ENCODE data around the gene MKLN1.

MKLN1 gene

GRCh38 chr7:131524115-131524514 lies 196.4 kb downstream of the MKLN1 start:
- H3K9me3 ChIP-seq, result no peaks in the 10 kb centered on the region
- H3K4me1 ChIP-seq, result peaks cover 27% of the 10 kb centered on the region
- no peaks in the 10 kb centered on the region for H3K27me3 ChIP-seq
- no peak overlapping the region for H3K4me2 ChIP-seq
- TF ChIP-seq Cebpa-rat (IDR thresholded peaks at IDR 0.05), result no peak
- H3K27ac ChIP-seq, result no peak overlapping the region
- 0 out of 2 replicates have a peak, but pooled peaks cover under 1% of the 10 kb centered on the region for H4K20me1 ChIP-seq
- no peaks in the 10 kb centered on the region for H3K36me3 ChIP-seq
- no peak overlapping the region for H3K4me3 ChIP-seq
- H3K9ac ChIP-seq, result no peak overlapping the region

GRCh38 chr7:131524703-131525102 lies 197.0 kb downstream of the MKLN1 start:
- Histone ChIP-seq H3K4me3 (no peak overlapping the region), H3K36me3 (no peaks in the 10 kb centered on the region), H3K4me2 (no peak overlapping the region), H4K20me1 (0 out of 2 replicates have a peak, but pooled peaks cover 6% of the 10 kb centered on the region), H3K9me3 (no peaks in the 10 kb centered on the region), H3K27ac (no peak overlapping the region), H3K9ac (no peak overlapping the region), H3K27me3 (no peaks in the 10 kb centered on the region), H3K4me1 (peaks cover 33% of the 10 kb centered on the region)
- no peak for TF ChIP-seq Cebpa-rat (IDR thresholded peaks at IDR 0.05)

DNA sequence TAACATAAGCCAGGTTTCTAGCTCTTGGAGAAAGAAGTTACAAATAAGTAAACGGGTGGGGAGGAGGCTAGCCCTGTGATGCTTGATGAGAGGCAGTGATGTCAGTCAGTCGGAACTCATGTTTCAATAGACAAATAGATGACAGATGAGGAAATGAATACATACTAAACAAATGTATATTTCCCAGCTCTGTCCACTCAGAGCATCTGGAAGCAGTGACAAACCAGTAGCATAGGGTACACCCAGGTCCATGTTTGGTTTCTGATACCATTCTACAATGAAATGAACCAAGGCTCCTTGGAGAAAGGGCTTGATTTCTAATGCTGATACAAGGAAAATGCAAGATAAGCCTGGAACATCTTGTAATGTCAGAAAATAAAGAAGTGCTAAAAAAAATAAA lies 198.1 kb downstream of the MKLN1 start:
- no peaks in the 10 kb centered on the region for H3K9me3 ChIP-seq
- H3K27me3 ChIP-seq, result no peaks in the 10 kb centered on the region
- no peak overlapping the region for H3K4me3 ChIP-seq
- 0 out of 2 replicates have a peak, but pooled peaks cover 6% of the 10 kb centered on the region for H4K20me1 ChIP-seq
- H3K4me1 ChIP-seq, result peaks cover 34% of the 10 kb centered on the region
- TF ChIP-seq Cebpa-rat (IDR thresholded peaks at IDR 0.05), result no peak
- no peak overlapping the region for H3K27ac ChIP-seq
- H3K9ac ChIP-seq, result no peak overlapping the region
- H3K36me3 ChIP-seq, result no peaks in the 10 kb centered on the region
- no peak overlapping the region for H3K4me2 ChIP-seq

- Histone ChIP-seq H3K9ac (no peak overlapping the region), H3K36me3 (no peaks in the 10 kb centered on the region), H3K4me2 (peak overlapping the region; percentile 31; the same call in 1 of the 2 replicates), H3K9me3 (no peaks in the 10 kb centered on the region), H3K27me3 (no peaks in the 10 kb centered on the region), H4K20me1 (0 out of 2 replicates have a peak, but pooled peaks cover 6% of the 10 kb centered on the region), H3K27ac (no peak overlapping the region), H3K4me1 (peaks cover 29% of the 10 kb centered on the region), H3K4me3 (no peak overlapping the region)
- TF ChIP-seq Cebpa-rat (IDR thresholded peaks at IDR 0.05), result no peak
These were observed 199.8 kb downstream of the MKLN1 start for GRCh38 chr7:131527456-131527855.

DNA sequence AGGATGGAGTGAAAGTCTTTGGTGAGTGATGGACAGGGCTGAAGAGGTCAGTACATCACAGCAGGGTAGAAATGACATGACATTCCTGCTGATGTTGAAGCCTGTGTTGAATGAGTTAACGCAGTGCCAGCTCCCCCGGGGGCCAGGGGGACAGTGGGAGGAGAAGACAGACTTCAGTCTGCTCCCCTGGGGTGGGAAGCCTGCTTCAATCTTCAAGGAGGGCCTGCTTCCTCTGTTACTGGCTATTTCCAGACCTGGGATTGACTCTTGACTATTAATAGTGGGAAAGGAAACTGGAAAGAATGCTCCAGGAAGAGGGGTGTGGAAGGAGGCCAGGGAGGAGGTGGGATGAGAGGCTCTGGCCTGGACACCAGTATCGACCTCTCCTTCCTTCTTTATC lies 201.5 kb downstream of the MKLN1 start:
- Histone ChIP-seq H3K36me3 (no peaks in the 10 kb centered on the region), H3K4me1 (peaks cover 23% of the 10 kb centered on the region), H3K27me3 (no peaks in the 10 kb centered on the region), H3K27ac (no peak overlapping the region), H3K9ac (no peak overlapping the region), H3K4me2 (peak overlapping the region; percentile 47), H4K20me1 (peaks cover 16% of the 10 kb centered on the region; the same call in 1 of the 2 replicates), H3K4me3 (no peak overlapping the region), H3K9me3 (no peaks in the 10 kb centered on the region)
- no peak for TF ChIP-seq Cebpa-rat (IDR thresholded peaks at IDR 0.05)

DNA sequence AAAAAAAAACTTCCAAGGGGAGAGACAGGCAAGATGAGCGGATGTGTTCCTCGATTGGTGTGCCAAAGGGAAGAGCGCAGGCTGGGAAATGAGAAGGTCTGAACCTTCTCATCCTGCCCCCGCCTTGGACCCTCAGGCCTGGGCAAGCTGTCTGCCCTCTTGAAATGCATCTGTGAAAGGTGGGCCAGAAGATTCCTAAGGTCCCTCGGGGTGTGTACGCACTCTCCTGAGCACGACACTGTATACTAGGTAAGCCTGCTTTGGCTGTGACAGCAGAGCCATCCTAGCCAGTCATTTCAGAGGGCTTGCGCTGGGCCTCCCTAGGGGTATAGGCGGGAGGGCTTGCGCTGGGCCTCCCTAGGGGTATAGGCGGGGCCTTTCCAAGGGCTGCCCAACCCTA lies 201.9 kb downstream of the MKLN1 start:
- H3K27me3 ChIP-seq, result no peaks in the 10 kb centered on the region
- H3K27ac ChIP-seq, result no peak overlapping the region
- H4K20me1 ChIP-seq, result peaks cover 16% of the 10 kb centered on the region; the same call in 1 of the 2 replicates
- H3K4me3 ChIP-seq, result no peak overlapping the region
- no peak for TF ChIP-seq Cebpa-rat (IDR thresholded peaks at IDR 0.05)
- peak overlapping the region; percentile 47 for H3K4me2 ChIP-seq
- no peak overlapping the region for H3K9ac ChIP-seq
- peaks cover 23% of the 10 kb centered on the region for H3K4me1 ChIP-seq
- no peaks in the 10 kb centered on the region for H3K9me3 ChIP-seq
- H3K36me3 ChIP-seq, result no peaks in the 10 kb centered on the region

- Histone ChIP-seq H3K4me3 (no peak overlapping the region), H3K4me2 (no peak overlapping the region), H3K4me1 (peaks cover 28% of the 10 kb centered on the region), H3K36me3 (no peaks in the 10 kb centered on the region), H3K27me3 (no peaks in the 10 kb centered on the region), H3K9me3 (no peaks in the 10 kb centered on the region), H3K9ac (no peak overlapping the region), H3K27ac (no peak overlapping the region), H4K20me1 (peaks cover 21% of the 10 kb centered on the region; the same call in 1 of the 2 replicates)
- TF ChIP-seq Cebpa-rat (IDR thresholded peaks at IDR 0.05), result no peak
These were observed 202.5 kb downstream of the MKLN1 start for GRCh38 chr7:131530137-131530536.

- no peak for TF ChIP-seq Cebpa-rat (IDR thresholded peaks at IDR 0.05)
- Histone ChIP-seq H3K27me3 (no peaks in the 10 kb centered on the region), H3K9me3 (no peaks in the 10 kb centered on the region), H4K20me1 (peaks cover 22% of the 10 kb centered on the region; the same call in 1 of the 2 replicates), H3K4me2 (no peak overlapping the region), H3K9ac (no peak overlapping the region), H3K27ac (no peak overlapping the region), H3K4me1 (peaks cover 46% of the 10 kb centered on the region), H3K4me3 (no peak overlapping the region), H3K36me3 (no peaks in the 10 kb centered on the region)
These were observed 205.0 kb downstream of the MKLN1 start for GRCh38 chr7:131532570-131533091.

DNA sequence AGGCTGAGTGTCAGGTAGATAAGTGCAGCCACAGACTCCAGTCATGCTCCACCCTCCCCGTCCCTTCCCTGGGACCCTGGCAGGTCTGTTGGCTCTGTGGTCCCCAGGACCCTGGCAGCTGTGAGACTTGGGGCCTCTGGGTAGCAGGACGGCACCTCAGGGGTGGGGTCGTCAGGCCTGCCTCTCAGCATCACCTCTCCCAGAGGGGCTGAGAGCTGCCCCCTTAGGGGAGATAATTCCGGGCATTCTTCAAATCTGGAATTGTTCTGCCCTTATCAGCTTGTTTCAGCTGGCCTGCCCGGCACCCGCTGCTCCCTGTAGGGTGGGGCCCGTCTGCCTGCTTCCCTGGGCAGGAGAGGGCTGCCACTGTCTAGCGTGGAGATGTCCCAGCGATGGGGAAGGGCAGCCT lies 205.5 kb downstream of the MKLN1 start:
- Histone ChIP-seq H3K27ac (no peak overlapping the region; the same call in 1 of the 2 replicates), H3K36me3 (no peaks in the 10 kb centered on the region), H4K20me1 (peaks cover 22% of the 10 kb centered on the region; the same call in 1 of the 2 replicates), H3K4me3 (no peak overlapping the region), H3K4me1 (peaks cover 46% of the 10 kb centered on the region), H3K4me2 (no peak overlapping the region), H3K9ac (no peak overlapping the region), H3K9me3 (no peaks in the 10 kb centered on the region), H3K27me3 (no peaks in the 10 kb centered on the region)
- no peak for TF ChIP-seq Cebpa-rat (IDR thresholded peaks at IDR 0.05)

DNA sequence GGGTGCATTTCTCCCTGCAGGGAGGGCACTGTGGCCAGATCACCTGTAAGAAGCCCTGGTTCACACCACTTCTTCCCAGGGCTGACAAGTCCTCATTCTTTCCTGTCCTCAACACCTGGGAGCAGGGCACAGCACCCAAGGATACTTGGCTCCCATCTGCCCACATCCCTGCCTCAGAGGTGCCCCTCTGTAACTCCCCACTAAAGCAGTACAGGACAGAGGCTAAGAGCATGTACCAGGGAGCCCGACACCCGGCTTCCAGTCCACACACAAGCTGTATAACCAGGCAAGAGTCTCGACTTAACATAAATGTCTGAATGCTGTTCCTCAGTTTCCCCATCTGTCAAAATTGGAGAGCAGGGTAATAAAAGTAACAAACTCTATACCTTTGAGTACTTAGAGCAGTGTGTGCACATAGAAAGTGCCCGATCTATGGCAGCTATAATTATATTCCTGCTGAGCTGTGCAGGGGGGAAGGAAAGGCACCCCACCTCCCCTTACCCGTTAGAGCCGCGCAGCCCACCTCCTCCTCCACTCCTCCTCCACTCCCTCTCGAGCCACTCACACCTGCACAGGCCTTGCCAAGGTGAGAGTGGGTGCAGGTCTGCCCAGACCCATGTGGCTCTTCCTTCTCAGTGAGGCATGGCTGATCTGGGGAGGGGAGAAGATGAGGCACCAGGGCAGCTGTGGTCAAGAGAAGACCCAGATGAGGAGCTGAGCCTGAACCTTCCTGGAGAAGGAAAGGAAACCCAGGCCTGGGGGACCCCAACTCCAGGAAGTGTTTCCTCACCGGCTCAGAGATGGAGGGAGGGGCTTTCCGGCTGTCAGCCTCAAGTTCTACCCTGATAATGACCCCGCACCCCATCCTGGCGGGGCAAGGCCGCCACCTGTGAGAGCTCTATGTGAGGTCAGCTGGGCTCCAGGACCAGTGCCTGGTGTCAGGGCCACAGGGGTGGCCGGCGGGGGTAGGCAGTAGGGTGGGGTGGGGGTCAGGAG lies 206.2 kb downstream of the MKLN1 start:
- TF ChIP-seq Cebpa-rat (IDR thresholded peaks at IDR 0.05), result no peak
- no peak overlapping the region for H3K4me3 ChIP-seq
- peaks cover 22% of the 10 kb centered on the region; the same call in 1 of the 2 replicates for H4K20me1 ChIP-seq
- H3K27ac ChIP-seq, result no peak overlapping the region; the same call in 1 of the 2 replicates
- H3K36me3 ChIP-seq, result no peaks in the 10 kb centered on the region
- peaks cover 52% of the 10 kb centered on the region for H3K4me1 ChIP-seq
- no peaks in the 10 kb centered on the region for H3K27me3 ChIP-seq
- H3K9me3 ChIP-seq, result no peaks in the 10 kb centered on the region
- no peak overlapping the region for H3K4me2 ChIP-seq
- H3K9ac ChIP-seq, result no peak overlapping the region

Data from BLaER1 (cell line).